ENCODE data around the gene DHTKD1. TPM values are rescaled to one million over a fixed set of nuclear protein-coding genes. Genes with fewer than 3 reads are reported as not detected.

The DHTKD1 gene
- total RNA-seq: 1 to 10 TPM; 5.7 to 7.4 (median 6.1) TPM

- Mint-ChIP-seq H3K4me3 (peak within 1 kb of the TSS; percentile 88), H3K36me3 (ENCODE audit: insufficient read depth) (no peaks in the 10 kb centered on the region), H3K27me3 (ENCODE audit: low read depth) (no peaks in the 10 kb centered on the region), H3K9me3 (no peaks in the 10 kb centered on the region), H3K4me1 (ENCODE audit: low read depth) (peaks cover 18% of the 10 kb centered on the region)
- DNase-seq: peak; percentile 99
- peak; percentile 100 for ATAC-seq
Measured at GRCh38 chr10:12068449-12069269, at the start of gene DHTKD1. TSS of gene DHTKD1 (plus strand) at chr10:12068954. CDS start at chr10:12069034, 80 bp downstream.

GRCh38 chr10:12019283-12019971 is 49.3 kb upstream of the DHTKD1 start:
- Mint-ChIP-seq H3K4me3 (no peak overlapping the region), H3K4me1 (ENCODE audit: low read depth) (peaks cover 24% of the 10 kb centered on the region), H3K9me3 (no peaks in the 10 kb centered on the region), H3K27me3 (ENCODE audit: low read depth) (no peaks in the 10 kb centered on the region), H3K36me3 (ENCODE audit: insufficient read depth) (peaks cover 7% of the 10 kb centered on the region)
- DNase-seq: no peak
- no peak for ATAC-seq

GRCh38 chr10:12020574-12020973 is 48.2 kb upstream of the DHTKD1 start:
- Mint-ChIP-seq H3K9me3 (no peaks in the 10 kb centered on the region), H3K4me3 (no peak overlapping the region), H3K27me3 (ENCODE audit: low read depth) (no peaks in the 10 kb centered on the region), H3K4me1 (ENCODE audit: low read depth) (peaks cover 21% of the 10 kb centered on the region), H3K36me3 (ENCODE audit: insufficient read depth) (peaks cover 4% of the 10 kb centered on the region)
- no peak for DNase-seq
- no peak for ATAC-seq

- ATAC-seq (peak; percentile 40 to 58), DNase-seq (no peak)
- peaks cover 31% of the 10 kb centered on the region for H3K4me1 Mint-ChIP-seq (ENCODE audit: low read depth)
- H3K36me3 Mint-ChIP-seq (ENCODE audit: insufficient read depth): peaks cover 10% of the 10 kb centered on the region
- no peak overlapping the region for H3K4me3 Mint-ChIP-seq
- H3K9me3 Mint-ChIP-seq: no peaks in the 10 kb centered on the region
- no peaks in the 10 kb centered on the region for H3K27me3 Mint-ChIP-seq (ENCODE audit: low read depth)
Measured at GRCh38 chr10:12022580-12023257, 46.0 kb upstream of the DHTKD1 start.

GRCh38 chr10:12025591-12025990 is 43.2 kb upstream of the DHTKD1 start:
- Mint-ChIP-seq H3K36me3 (ENCODE audit: insufficient read depth) (peaks cover 23% of the 10 kb centered on the region), H3K27me3 (ENCODE audit: low read depth) (no peaks in the 10 kb centered on the region), H3K4me1 (ENCODE audit: low read depth) (peaks cover 36% of the 10 kb centered on the region), H3K9me3 (no peaks in the 10 kb centered on the region), H3K4me3 (no peak overlapping the region)
- ATAC-seq (no peak), DNase-seq (no peak)

- no peaks in the 10 kb centered on the region for H3K27me3 Mint-ChIP-seq (ENCODE audit: low read depth)
- ATAC-seq (no peak), DNase-seq (no peak)
- peaks cover 32% of the 10 kb centered on the region for H3K4me1 Mint-ChIP-seq (ENCODE audit: low read depth)
- H3K9me3 Mint-ChIP-seq: no peaks in the 10 kb centered on the region
- peaks cover 30% of the 10 kb centered on the region for H3K36me3 Mint-ChIP-seq (ENCODE audit: insufficient read depth)
- H3K4me3 Mint-ChIP-seq: no peak overlapping the region
Measured at GRCh38 chr10:12027539-12027938, 41.2 kb upstream of the DHTKD1 start.

- Mint-ChIP-seq H3K4me3 (no peak overlapping the region), H3K4me1 (ENCODE audit: low read depth) (peaks cover 22% of the 10 kb centered on the region)
Measured at GRCh38 chr10:12031404-12031803, 37.4 kb upstream of the DHTKD1 start.

GRCh38 chr10:12036073-12036655 is 32.6 kb upstream of the DHTKD1 start:
- ATAC-seq: no peak
- H3K4me1 Mint-ChIP-seq (ENCODE audit: low read depth): peaks cover 31% of the 10 kb centered on the region
- no peaks in the 10 kb centered on the region for H3K9me3 Mint-ChIP-seq
- no peaks in the 10 kb centered on the region for H3K27me3 Mint-ChIP-seq (ENCODE audit: low read depth)
- no peak for DNase-seq
- peaks cover 23% of the 10 kb centered on the region for H3K36me3 Mint-ChIP-seq (ENCODE audit: insufficient read depth)
- no peak overlapping the region for H3K4me3 Mint-ChIP-seq

More at GRCh38 chr10:12031404-12031803, 37.4 kb upstream of the DHTKD1 start:
- no peaks in the 10 kb centered on the region for H3K9me3 Mint-ChIP-seq
- DNase-seq: no peak
- no peaks in the 10 kb centered on the region for H3K27me3 Mint-ChIP-seq (ENCODE audit: low read depth)
- ATAC-seq: no peak
- H3K36me3 Mint-ChIP-seq (ENCODE audit: insufficient read depth): peaks cover 41% of the 10 kb centered on the region

GRCh38 chr10:12041766-12042408 is 26.9 kb upstream of the DHTKD1 start:
- H3K9me3 Mint-ChIP-seq: no peaks in the 10 kb centered on the region
- H3K27me3 Mint-ChIP-seq (ENCODE audit: low read depth): no peaks in the 10 kb centered on the region
- no peak for DNase-seq
- H3K4me3 Mint-ChIP-seq: peak overlapping the region; percentile 97
- ATAC-seq: peak; percentile 21 to 22
- H3K4me1 Mint-ChIP-seq (ENCODE audit: low read depth): peaks cover 35% of the 10 kb centered on the region
- H3K36me3 Mint-ChIP-seq (ENCODE audit: insufficient read depth): no peaks in the 10 kb centered on the region

GRCh38 chr10:12042409-12042796 is 26.4 kb upstream of the DHTKD1 start:
- Mint-ChIP-seq H3K36me3 (ENCODE audit: insufficient read depth) (no peaks in the 10 kb centered on the region), H3K4me3 (peak overlapping the region; percentile 97), H3K27me3 (ENCODE audit: low read depth) (no peaks in the 10 kb centered on the region), H3K4me1 (ENCODE audit: low read depth) (peaks cover 35% of the 10 kb centered on the region), H3K9me3 (no peaks in the 10 kb centered on the region)
- ATAC-seq (peak; percentile 38 to 44), DNase-seq (peak; percentile 59)

GRCh38 chr10:12042797-12043651 is 25.7 kb upstream of the DHTKD1 start, which contains the start of gene UPF2:
TSS of gene UPF2 (minus strand) at chr10:12042809. CDS start at chr10:12035423, 7,386 bp downstream.
- H3K4me3 Mint-ChIP-seq: peak within 1 kb of the TSS; percentile 97
- peaks cover 34% of the 10 kb centered on the region for H3K4me1 Mint-ChIP-seq (ENCODE audit: low read depth)
- peak; percentile 96 for DNase-seq
- ATAC-seq: peak; percentile 86 to 87
- no peaks in the 10 kb centered on the region for H3K36me3 Mint-ChIP-seq (ENCODE audit: insufficient read depth)
- H3K27me3 Mint-ChIP-seq (ENCODE audit: low read depth): no peaks in the 10 kb centered on the region
- no peaks in the 10 kb centered on the region for H3K9me3 Mint-ChIP-seq

GRCh38 chr10:12045596-12045995 is 23.2 kb upstream of the DHTKD1 start:
- Mint-ChIP-seq H3K4me3 (no peak overlapping the region), H3K9me3 (no peaks in the 10 kb centered on the region), H3K27me3 (ENCODE audit: low read depth) (no peaks in the 10 kb centered on the region), H3K36me3 (ENCODE audit: insufficient read depth) (no peaks in the 10 kb centered on the region), H3K4me1 (ENCODE audit: low read depth) (peaks cover 15% of the 10 kb centered on the region)
- no peak for ATAC-seq
- DNase-seq: no peak

- Mint-ChIP-seq H3K4me3 (no peak overlapping the region), H3K27me3 (ENCODE audit: low read depth) (no peaks in the 10 kb centered on the region), H3K36me3 (ENCODE audit: insufficient read depth) (no peaks in the 10 kb centered on the region), H3K4me1 (ENCODE audit: low read depth) (peaks cover 2% of the 10 kb centered on the region), H3K9me3 (no peaks in the 10 kb centered on the region)
- ATAC-seq (no peak), DNase-seq (no peak)
Measured at GRCh38 chr10:12048547-12048946, 20.2 kb upstream of the DHTKD1 start.
